ENCODE measurements around the gene COL17A1. TPM values are rescaled to one million over a fixed set of nuclear protein-coding genes. Genes with fewer than 3 reads are reported as not detected.

COL17A1 gene
- total RNA-seq, 1 donor from 2014 or later, result not detected

DNA sequence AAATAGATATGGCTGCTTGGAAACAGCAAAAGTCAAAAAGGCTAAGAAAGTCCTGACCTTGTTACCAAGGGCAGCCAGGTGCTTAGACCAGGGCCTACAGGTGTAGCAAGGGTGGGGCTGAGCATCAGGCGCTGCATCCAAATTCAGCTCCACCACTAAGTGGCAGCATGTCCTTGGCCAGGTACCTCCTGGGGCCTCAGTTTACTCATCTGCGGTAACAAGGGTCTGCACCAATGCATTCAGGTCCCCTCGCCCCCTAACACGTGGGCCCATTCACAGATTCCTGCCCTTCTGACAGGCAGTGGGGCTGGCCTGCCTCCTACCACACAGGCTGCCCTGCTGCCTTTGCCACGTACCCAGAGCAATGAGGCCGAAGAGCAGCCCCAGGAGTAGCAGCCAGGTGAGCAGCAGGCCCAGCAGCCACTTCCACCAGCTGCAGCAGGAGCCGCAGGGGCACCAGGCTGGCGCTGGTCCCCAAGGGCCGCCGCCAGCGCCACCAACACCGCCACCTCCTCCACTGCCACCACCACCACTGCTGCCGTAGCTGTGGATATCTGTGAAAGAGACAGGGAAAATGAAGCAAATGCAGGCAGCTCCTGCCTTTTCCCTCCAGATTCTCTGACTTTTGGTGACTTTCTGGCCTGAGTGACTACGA is 28.9 kb downstream of the COL17A1 start:
- no peak overlapping the region for H3K4me3 Mint-ChIP-seq
- H3K27me3 Mint-ChIP-seq, result peaks cover 3% of the 10 kb centered on the region
- no peaks in the 10 kb centered on the region for H3K36me3 Mint-ChIP-seq (ENCODE audit: low read depth)
- no peaks in the 10 kb centered on the region for H3K4me1 Mint-ChIP-seq
- H3K9me3 Mint-ChIP-seq, result no peaks in the 10 kb centered on the region
- H3K27ac Mint-ChIP-seq, result no peak overlapping the region
- intact Hi-C loops (cut with micrococcal nuclease), result no loop called here
- no peak for DNase-seq

DNA sequence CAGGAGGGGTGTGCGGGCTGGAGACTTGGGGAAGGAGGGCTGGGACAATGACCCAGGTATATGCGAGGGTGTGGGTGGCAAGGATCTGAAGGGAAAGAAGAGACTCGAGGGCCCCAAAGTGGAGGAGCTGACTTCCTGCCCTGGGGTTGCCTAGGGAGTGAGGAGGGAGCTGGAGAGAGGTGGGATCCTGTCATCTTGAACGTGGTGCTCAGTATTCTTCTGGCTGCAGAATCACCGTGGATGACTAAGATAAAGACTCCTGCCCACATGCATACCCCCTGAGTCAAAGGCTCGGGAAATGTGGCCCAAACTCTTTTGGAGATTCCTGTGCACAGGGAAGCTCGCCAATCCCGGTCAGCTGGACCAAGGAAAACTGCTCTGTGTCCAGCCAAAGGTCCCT is 31.2 kb downstream of the COL17A1 start:
- Mint-ChIP-seq H3K36me3 (ENCODE audit: low read depth) (no peaks in the 10 kb centered on the region), H3K27ac (no peak overlapping the region), H3K4me1 (peaks cover under 1% of the 10 kb centered on the region), H3K9me3 (no peaks in the 10 kb centered on the region), H3K27me3 (no peaks in the 10 kb centered on the region), H3K4me3 (no peak overlapping the region)
- DNase-seq, result no peak
- intact Hi-C loops (cut with micrococcal nuclease), result no loop called here

DNA sequence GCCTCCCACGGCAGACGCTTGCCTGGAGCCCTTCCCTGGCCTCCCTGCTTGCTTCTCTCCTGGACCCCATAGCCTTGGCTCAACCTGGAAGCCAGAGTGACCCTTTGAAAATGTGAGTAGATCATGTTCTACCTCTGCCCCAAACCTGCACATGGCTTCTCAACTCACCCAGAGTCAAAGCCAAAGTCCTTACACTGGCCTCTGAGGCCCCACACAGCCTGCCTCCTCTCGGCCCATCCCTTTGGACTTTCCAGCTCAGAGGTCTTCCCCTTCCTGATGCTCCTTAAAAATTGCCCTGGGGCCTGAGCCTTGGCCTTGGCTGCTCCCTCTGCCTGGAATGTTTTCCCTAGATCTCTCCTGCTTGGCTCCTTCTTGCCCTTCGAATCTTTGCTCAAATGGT is 32.5 kb downstream of the COL17A1 start:
- intact Hi-C loops (cut with micrococcal nuclease), result no loop called here
- no peak overlapping the region for H3K4me3 Mint-ChIP-seq

DNA sequence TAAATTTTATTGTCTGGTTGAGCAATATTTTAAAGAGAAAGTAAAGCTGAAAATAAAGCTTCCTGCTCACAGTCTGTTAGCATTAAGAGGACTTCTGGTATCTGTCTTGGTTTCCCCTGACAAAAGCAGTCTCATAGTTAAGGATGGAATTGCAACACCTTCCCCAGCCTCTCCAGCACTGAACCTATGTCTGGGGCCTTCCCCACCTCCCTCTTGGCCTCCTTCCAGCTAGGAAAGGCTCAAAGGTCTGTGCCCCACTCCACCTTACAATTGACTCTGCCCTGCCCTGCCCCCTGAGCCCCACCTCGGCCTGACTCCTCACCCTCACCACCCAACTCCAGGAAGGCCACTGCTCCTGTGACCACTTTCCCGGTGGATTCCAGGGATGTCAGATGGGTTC is 33.2 kb downstream of the COL17A1 start:
- Mint-ChIP-seq H3K9me3 (no peaks in the 10 kb centered on the region), H3K27ac (no peak overlapping the region)

More for the DNA sequence above, 32.5 kb downstream of the COL17A1 start:
- H3K36me3 Mint-ChIP-seq (ENCODE audit: low read depth), result no peaks in the 10 kb centered on the region
- H3K27me3 Mint-ChIP-seq, result peaks cover 3% of the 10 kb centered on the region
- H3K9me3 Mint-ChIP-seq, result no peaks in the 10 kb centered on the region
- peaks cover 2% of the 10 kb centered on the region for H3K4me1 Mint-ChIP-seq
- no peak overlapping the region for H3K27ac Mint-ChIP-seq
- no peak for DNase-seq

DNA sequence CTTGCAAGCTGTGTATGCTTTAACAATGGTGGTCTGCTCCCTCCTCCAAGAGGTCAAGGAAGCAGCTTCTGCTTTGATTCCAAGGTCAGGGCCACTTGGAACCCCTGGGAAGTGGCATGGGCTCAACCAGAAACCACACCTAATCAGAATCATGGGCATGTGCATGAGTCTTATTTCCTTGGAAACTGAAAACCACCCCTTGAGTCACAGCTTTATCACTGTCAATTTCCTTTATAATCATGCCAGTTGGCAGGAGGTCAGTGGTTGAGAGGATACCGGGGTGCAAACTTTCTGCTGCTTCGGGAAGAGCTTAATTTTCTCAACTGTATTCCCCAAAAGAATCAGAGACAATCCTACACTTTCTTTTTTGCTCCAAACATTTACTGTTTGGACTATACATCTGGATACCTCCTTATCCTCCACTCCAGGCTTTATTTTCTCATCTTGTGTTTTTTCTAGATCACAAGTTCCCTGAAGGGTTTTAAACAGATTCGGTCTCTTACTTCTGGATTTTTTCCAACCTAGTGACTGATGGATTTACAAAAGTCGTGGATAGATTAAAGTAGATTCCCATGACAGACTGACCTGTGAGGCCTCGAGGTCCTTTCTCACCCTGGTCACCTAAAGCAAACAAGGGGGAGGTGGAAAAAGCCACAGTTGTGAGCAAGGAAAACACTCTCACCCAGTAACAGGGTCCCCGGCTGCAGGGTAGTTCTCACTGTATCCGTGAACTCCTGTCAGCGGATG is 36.0 kb downstream of the COL17A1 start:
- intact Hi-C loops (cut with micrococcal nuclease), result no loop called here
- DNase-seq, result no peak
- no peaks in the 10 kb centered on the region for H3K9me3 Mint-ChIP-seq
- no peaks in the 10 kb centered on the region for H3K36me3 Mint-ChIP-seq (ENCODE audit: low read depth)
- H3K27me3 Mint-ChIP-seq, result peaks cover 5% of the 10 kb centered on the region
- no peak overlapping the region for H3K4me3 Mint-ChIP-seq
- H3K4me1 Mint-ChIP-seq, result peaks cover 2% of the 10 kb centered on the region
- H3K27ac Mint-ChIP-seq, result no peak overlapping the region

More for the DNA sequence above, 33.2 kb downstream of the COL17A1 start:
- DNase-seq, result no peak
- H3K4me3 Mint-ChIP-seq, result no peak overlapping the region
- peaks cover 5% of the 10 kb centered on the region for H3K27me3 Mint-ChIP-seq
- H3K36me3 Mint-ChIP-seq (ENCODE audit: low read depth), result no peaks in the 10 kb centered on the region
- H3K4me1 Mint-ChIP-seq, result peaks cover 2% of the 10 kb centered on the region
- intact Hi-C loops (cut with micrococcal nuclease), result no loop called here

DNA sequence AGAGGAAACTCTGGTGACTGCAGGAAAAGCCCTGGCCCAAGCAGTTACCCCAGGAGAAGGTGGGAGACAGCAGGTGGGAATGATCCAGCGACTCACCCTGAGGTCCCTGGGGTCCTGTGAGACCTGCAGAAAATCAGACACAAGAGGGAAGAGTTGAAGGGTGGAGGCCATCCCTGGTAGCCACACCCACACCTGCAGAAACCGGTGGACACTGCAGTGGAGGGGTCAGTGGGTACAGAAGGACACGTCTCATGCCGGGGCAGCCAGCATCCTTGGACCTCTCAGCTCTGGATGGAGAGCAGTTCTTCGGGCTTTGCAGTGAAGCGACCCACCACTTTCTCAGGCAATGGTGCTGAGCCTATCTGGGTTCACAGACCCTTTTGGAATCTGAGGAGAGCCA is 39.0 kb downstream of the COL17A1 start:
- H3K27ac Mint-ChIP-seq, result no peak overlapping the region
- no peaks in the 10 kb centered on the region for H3K9me3 Mint-ChIP-seq
- no peaks in the 10 kb centered on the region for H3K36me3 Mint-ChIP-seq (ENCODE audit: low read depth)
- no peak for DNase-seq
- peaks cover 2% of the 10 kb centered on the region for H3K4me1 Mint-ChIP-seq
- H3K4me3 Mint-ChIP-seq, result no peak overlapping the region
- H3K27me3 Mint-ChIP-seq, result peaks cover 5% of the 10 kb centered on the region
- intact Hi-C loops (cut with micrococcal nuclease), result no loop called here

DNA sequence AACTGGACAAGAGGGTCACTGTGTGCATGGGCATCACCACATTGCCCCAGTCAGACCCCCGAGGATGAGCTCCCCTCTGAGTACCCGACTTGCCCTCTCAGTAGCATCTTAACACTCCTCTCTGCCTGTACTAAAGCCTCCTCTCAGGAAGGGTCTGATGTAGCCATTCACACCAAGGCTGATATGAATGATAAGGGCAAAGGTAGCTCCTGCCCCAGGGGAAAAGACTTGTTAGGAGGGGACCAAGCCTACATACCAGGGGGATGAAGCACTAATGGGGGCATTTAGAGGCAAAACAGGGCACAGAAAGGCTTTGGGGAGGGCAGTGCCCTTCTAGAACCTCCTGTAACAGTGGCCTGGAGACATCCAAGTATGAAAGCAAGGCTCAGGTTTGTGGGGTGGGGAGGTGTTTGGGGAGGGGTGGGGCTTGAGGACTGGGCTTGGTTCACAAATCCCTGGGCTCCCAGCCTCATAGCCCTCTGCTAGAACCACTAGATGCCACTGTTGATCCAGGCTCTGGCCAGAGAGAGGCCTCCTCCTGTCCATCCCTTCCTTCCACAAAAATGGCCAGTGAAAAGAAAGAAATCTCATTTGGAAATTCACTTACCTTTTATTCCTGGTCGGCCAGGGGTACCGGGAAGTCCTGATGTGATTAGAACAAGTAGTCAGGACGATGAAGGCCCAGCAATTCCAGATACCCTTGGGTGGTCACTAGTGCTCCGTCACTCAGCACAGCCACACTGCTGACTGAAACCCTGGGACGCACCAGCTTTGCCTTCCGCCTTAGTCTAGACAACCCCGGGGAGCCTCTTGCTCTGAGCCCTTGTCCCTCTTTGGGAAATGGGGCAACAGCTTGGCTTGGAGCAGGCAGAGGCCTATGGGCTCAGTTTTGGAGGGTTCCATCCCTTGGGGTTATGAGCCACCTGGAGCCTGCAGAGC is 40.3 kb downstream of the COL17A1 start:
- Mint-ChIP-seq H3K4me3 (no peak overlapping the region), H3K27ac (no peak overlapping the region), H3K27me3 (peaks cover 5% of the 10 kb centered on the region), H3K9me3 (no peaks in the 10 kb centered on the region), H3K36me3 (ENCODE audit: low read depth) (no peaks in the 10 kb centered on the region), H3K4me1 (peaks cover 2% of the 10 kb centered on the region)
- DNase-seq, result no peak
- intact Hi-C loops (cut with micrococcal nuclease), result no loop called here

DNA sequence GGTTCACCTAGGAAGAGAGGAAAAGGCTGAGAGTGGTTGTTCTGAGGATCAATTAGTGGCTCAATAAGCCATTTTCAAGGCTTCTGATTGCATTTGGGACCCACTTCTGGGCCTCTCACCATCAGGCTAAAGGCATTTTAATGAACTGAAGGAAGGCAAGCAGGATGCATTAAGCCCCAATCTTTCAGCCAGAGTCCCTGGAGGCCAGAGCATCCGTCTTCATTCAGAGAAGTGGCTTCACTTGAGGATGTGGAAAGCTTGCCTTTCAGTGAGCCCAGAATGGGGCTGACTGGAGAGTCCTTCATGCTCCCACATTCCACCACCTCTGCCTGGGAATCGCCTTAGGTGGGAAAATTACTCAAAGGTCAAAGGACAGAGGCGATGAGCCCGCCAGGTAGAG is 41.8 kb downstream of the COL17A1 start:
- Mint-ChIP-seq H3K27ac (no peak overlapping the region), H3K27me3 (peaks cover 5% of the 10 kb centered on the region), H3K9me3 (no peaks in the 10 kb centered on the region), H3K36me3 (ENCODE audit: low read depth) (no peaks in the 10 kb centered on the region), H3K4me1 (no peaks in the 10 kb centered on the region), H3K4me3 (no peak overlapping the region)
- DNase-seq, result no peak
- intact Hi-C loops (cut with micrococcal nuclease), result no loop called here

DNA sequence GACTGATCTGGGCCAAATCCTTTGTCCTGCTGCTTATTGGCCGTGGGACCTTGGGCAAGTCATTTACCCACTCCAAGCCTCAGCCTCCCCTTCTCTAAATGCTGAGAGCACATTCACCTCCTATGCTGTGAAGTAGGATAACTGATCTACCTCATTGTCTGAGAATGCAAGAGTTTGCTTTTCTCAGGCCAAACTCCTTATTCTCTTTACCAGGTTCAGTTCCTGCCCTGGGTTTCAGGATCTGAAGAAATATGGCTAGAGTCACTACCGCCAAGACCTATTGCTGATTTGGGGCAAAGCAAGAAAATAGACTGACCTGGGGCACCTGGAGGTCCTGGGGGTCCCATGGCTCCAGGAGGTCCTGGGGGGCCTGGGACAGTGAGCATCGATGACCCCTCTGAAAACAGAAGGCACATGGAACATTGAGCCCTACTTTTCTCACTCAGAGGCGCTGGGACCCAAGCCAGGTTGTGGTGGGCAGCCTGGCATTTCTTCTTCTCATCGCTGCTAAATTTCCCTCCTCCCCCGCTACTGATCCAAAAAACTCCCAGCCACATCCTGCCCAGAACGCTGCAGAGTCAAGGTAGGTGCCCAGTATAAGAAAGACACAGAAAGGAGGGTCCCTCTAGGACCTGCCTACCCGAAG is 42.4 kb downstream of the COL17A1 start:
- H3K36me3 Mint-ChIP-seq (ENCODE audit: low read depth), result no peaks in the 10 kb centered on the region
- H3K4me1 Mint-ChIP-seq, result no peaks in the 10 kb centered on the region
- intact Hi-C loops (cut with micrococcal nuclease), result no loop called here
- DNase-seq, result no peak
- no peaks in the 10 kb centered on the region for H3K9me3 Mint-ChIP-seq
- H3K27ac Mint-ChIP-seq, result no peak overlapping the region
- H3K4me3 Mint-ChIP-seq, result no peak overlapping the region
- peaks cover 3% of the 10 kb centered on the region for H3K27me3 Mint-ChIP-seq

DNA sequence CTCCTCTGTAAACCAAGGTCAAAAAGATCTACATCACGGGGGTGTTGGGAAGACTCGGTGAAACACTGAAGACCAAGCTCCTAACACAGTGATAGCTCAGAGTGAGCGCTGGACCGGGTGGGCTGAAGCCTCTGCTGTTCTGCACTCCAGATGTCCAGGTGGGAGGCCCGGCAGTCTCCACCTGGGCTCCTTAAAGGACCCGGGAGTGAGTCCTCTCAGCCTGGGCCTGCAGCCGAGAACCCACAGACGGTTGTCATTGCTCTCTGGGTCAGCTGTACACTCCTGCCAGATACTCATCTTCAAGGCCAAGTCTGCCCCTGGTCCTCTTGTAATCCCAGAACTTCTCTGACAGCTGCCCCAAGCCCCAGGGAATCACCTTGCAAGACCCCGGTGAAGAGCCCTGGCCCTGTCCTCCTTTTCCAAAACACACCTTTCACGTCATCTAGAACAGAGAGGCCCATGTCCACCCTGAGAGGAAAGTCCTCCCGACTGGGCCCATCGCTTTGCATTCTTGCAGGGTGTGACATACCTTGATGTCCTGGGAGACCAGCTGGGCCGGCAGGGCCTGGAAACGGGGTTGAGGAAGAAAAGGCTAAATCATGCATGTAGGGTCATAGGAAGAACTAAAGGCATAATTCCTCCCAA is 43.7 kb downstream of the COL17A1 start:
- H3K36me3 Mint-ChIP-seq (ENCODE audit: low read depth), result no peaks in the 10 kb centered on the region
- H3K4me3 Mint-ChIP-seq, result no peak overlapping the region
- no peaks in the 10 kb centered on the region for H3K9me3 Mint-ChIP-seq
- no peaks in the 10 kb centered on the region for H3K4me1 Mint-ChIP-seq
- H3K27ac Mint-ChIP-seq, result no peak overlapping the region
- H3K27me3 Mint-ChIP-seq, result no peaks in the 10 kb centered on the region
- intact Hi-C loops (cut with micrococcal nuclease), result no loop called here
- no peak for DNase-seq

DNA sequence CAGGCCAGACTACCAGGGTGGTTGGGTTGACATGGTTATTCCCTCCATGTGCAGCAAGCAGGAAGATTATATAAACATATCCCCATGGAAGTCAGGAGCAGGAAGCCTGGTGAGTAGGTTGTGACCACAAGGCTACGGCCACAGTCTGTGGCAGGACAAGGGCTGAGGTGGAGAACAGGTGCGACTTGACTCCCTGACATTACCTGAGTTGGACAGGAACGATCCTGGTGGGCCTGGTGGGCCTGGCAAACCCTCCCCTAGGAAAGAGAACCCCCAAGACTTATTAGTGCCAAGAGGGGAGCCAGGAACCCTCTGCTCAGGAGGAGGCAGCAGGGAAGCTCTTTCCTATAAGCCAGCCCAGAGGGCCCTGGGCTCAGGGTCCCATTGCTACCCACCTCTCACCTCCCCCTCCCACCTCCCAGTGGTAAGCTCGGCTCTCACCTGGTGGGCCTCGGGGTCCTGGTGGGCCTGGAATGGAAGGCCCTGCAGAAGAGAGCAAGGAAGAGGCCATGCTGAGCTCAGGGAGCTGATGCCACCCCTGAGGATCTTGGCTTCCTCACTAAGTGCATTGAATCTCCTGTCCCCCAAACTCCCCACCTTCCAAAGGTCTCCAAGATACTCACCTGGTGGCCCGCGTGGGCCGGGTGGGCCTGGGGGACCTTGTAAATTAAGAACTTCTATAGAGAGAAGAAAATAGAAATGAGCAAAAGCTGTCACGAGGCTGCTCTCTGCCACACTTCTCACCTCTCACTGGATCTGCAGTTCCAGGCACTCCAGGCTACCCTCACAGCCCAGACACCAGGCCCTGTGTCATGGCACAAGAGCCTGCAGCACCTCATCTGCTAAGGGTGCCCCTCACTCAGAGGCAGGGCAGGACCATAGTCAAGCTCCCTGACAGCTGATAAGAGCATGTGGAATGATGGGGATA is 44.6 kb downstream of the COL17A1 start:
- no peaks in the 10 kb centered on the region for H3K9me3 Mint-ChIP-seq

DNA sequence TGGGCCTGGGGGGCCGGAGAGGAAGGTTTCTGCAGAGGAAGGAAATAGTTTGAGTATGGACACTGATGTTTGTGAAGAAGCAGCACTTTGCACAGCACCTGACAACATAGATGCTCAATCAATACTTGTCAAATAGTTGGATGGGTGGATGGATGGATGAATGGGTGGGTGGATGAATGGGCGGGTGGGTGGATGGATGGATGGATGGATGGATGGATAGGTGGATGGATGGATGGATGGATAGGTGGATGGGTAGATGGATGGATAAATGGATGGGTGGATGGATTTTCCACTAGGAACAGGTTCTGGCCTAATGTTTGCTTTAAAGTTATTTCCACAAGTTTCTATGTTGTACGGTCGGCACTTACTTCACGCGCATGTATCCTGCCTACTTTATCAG is 45.3 kb downstream of the COL17A1 start:
- DNase-seq, result no peak
- Mint-ChIP-seq H3K36me3 (ENCODE audit: low read depth) (no peaks in the 10 kb centered on the region), H3K4me1 (no peaks in the 10 kb centered on the region), H3K4me3 (no peak overlapping the region), H3K9me3 (no peaks in the 10 kb centered on the region), H3K27ac (no peak overlapping the region), H3K27me3 (no peaks in the 10 kb centered on the region)
- intact Hi-C loops (cut with micrococcal nuclease), result no loop called here

More for the DNA sequence above, 44.6 kb downstream of the COL17A1 start:
- no peak for DNase-seq
- H3K27me3 Mint-ChIP-seq, result no peaks in the 10 kb centered on the region
- no peak overlapping the region for H3K27ac Mint-ChIP-seq
- intact Hi-C loops (cut with micrococcal nuclease), result no loop called here
- no peaks in the 10 kb centered on the region for H3K36me3 Mint-ChIP-seq (ENCODE audit: low read depth)
- no peak overlapping the region for H3K4me3 Mint-ChIP-seq
- no peaks in the 10 kb centered on the region for H3K4me1 Mint-ChIP-seq
